Right ventricle myocardium superior (tissue), 1 donor: ENCODE data around the gene SVOPL. TPM values are rescaled to one million over a fixed set of nuclear protein-coding genes. Genes with fewer than 3 reads are reported as not detected.

Source experiments
- ATAC-seq: fragments of 200-7000 bp; cut with Tn5 transposase; one replicate; pipeline ENCODE4 v1.9.1; 2020; ENCODE audit warnings: mild to moderate bottlenecking; ENCODE audit not compliant: poor library complexity
- DNase-seq: peaks from one replicate; pipeline ENCODE4 v3.0.0-alpha.2; 2020
- intact Hi-C: fragments of 100-400 bp; cut with DNase I; formaldehyde crosslinking; loops from one replicate; pipeline ENCODE4 v1.11.2; 2022
- total RNA-seq: library from RNA; stranded (reverse); fragmentation: NEBNext Ultra II Directional; extraction: Animal tissue kit (Norgen Biotek cat#: 25700); gene quantifications from one replicate; pipeline ENCODE4 v1.2.1, GENCODE V29; 2021
- donor health status: DM: no; HTN: yes; CAD: no; lungs with severe emphysema.

SVOPL gene
- total RNA-seq, 1 donor from 2014 or later = not detected

GRCh38 chr7:138549082-138549481 lies 152.1 kb downstream of the SVOPL start:
- intact Hi-C loops = no loop called here
- DNase-seq = no peak
- ATAC-seq = peak; percentile 60

GRCh38 chr7:138546829-138547228 lies 154.3 kb downstream of the SVOPL start:
- DNase-seq (no peak), ATAC-seq (no peak)
- intact Hi-C loops = no loop called here

GRCh38 chr7:138546064-138546619 lies 155.0 kb downstream of the SVOPL start:
- intact Hi-C loops = no loop called here
- ATAC-seq = no peak

GRCh38 chr7:138545123-138545522 lies 156.0 kb downstream of the SVOPL start:
- intact Hi-C loops = no loop called here
- no peak for ATAC-seq
- DNase-seq = no peak

More at GRCh38 chr7:138546064-138546619, 155.0 kb downstream of the SVOPL start:
- no peak for DNase-seq

Other genes starting within 250 kb of the SVOPL start
- 15.6 TPM for gene TRIM24, start 241.1 kb downstream of the SVOPL start, total RNA-seq
- gene TMEM213, start 96.6 kb upstream of the SVOPL start, total RNA-seq = not detected
- not detected for gene ATP6V0A4, start 96.8 kb upstream of the SVOPL start, total RNA-seq